Hepatocyte (in vitro differentiated cells): ENCODE results near the gene ZNF467. TPM values are rescaled to one million over a fixed set of nuclear protein-coding genes. Genes with fewer than 3 reads are reported as not detected.

ENCODE experiments used
- DNase-seq: peaks from one replicate; pipeline ENCODE4 v3.0.0-alpha.2; 2016; ENCODE audit warnings: low spot score
- H2AFZ ChIP-seq: fragments of 200-600 bp; sonication (generic); 2 replicates; pipeline ENCODE4 v1.6.0; 2016; ENCODE audit warnings: antibody characterized with exemption, mild to moderate bottlenecking
- H3K27ac ChIP-seq: fragments of 200-600 bp; sonication (generic); 2 replicates; pipeline ENCODE4 v1.5.1; 2016; ENCODE audit warnings: mild to moderate bottlenecking
- H3K27me3 ChIP-seq: fragments of 200-600 bp; sonication (generic); 2 replicates; pipeline ENCODE4 v1.6.1; 2016
- H3K36me3 ChIP-seq: fragments of 200-600 bp; sonication (generic); replicated peaks from 2 replicates; pipeline ENCODE4 v1.5.1; 2016; ENCODE audit warnings: low read depth; ENCODE audit not compliant: insufficient read depth
- H3K4me1 ChIP-seq: fragments of 200-600 bp; sonication (generic); 2 replicates; pipeline ENCODE4 v1.5.1; 2016; ENCODE audit warnings: mild to moderate bottlenecking, moderate library complexity; ENCODE audit not compliant: insufficient read depth
- H3K4me2 ChIP-seq: fragments of 200-600 bp; sonication (generic); 2 replicates; pipeline ENCODE4 v1.6.0; 2016
- H3K4me3 ChIP-seq: fragments of 200-600 bp; sonication (generic); 2 replicates; pipeline ENCODE4 v1.5.1; 2016; ENCODE audit warnings: mild to moderate bottlenecking
- H3K79me2 ChIP-seq: fragments of 200-600 bp; sonication (generic); 2 replicates; pipeline ENCODE4 v1.6.0; 2017; ENCODE audit warnings: mild to moderate bottlenecking
- H3K9me2 ChIP-seq: fragments of 200-600 bp; sonication (generic); replicated peaks from 2 replicates; pipeline ENCODE4 v1.6.0; 2017; ENCODE audit warnings: mild to moderate bottlenecking; ENCODE audit not compliant: insufficient read depth
- H3K9me3 ChIP-seq: fragments of 200-600 bp; sonication (generic); 2 replicates; pipeline ENCODE4 v1.5.1; 2016; ENCODE audit warnings: low read depth, mild to moderate bottlenecking
- H4K20me1 ChIP-seq: fragments of 200-600 bp; sonication (generic); 2 replicates; pipeline ENCODE4 v1.6.0; 2016; ENCODE audit warnings: mild to moderate bottlenecking; ENCODE audit not compliant: insufficient read depth, poor library complexity, severe bottlenecking
- EZH2 ChIP-seq: fragments of 200-600 bp; sonication (generic); IDR thresholded peaks from 2 replicates; pipeline ENCODE4 v1.6.1; 2016; ENCODE audit warnings: antibody characterized with exemption, mild to moderate bottlenecking, borderline replicate concordance
- EZH2phosphoT487 ChIP-seq: fragments of 200-600 bp; sonication (generic); IDR thresholded peaks from one replicate; pipeline ENCODE4 v1.6.1; 2018; ENCODE audit warnings: antibody characterized with exemption, mild to moderate bottlenecking, low read depth, moderate library complexity; ENCODE audit not compliant: unreplicated experiment, severe bottlenecking
- WGBS: methylation state at CpG from one replicate; pipeline ENCODE4 v1.1.6; 2016; ENCODE audit warnings: low lambda C conversion rate; ENCODE audit errors: missing lambda C conversion rate; 5-methylcytosine and 5-hydroxymethylcytosine counted together
- polyA plus RNA-seq: library from polyadenylated mRNA; unstranded; fragments of >200 nt; fragmentation: Nextera tagmentation; extraction: Ambion mirVana; gene quantifications from 2 replicates; pipeline ENCODE4 v1.2.1, GENCODE V29; 2016
- total RNA-seq: library from RNA; depleted of rRNA; stranded (reverse); fragments of >200 nt; gene quantifications from 2 replicates; pipeline ENCODE4 v1.2.3, GENCODE V29; 2014
- TF ChIP-seq, protein P1 (sequence below): fragments of 200-600 bp; sonication (generic); IDR thresholded peaks from 2 replicates; pipeline ENCODE4 v1.5.1; 2016; ENCODE audit warnings: antibody characterized with exemption, mild to moderate bottlenecking; ENCODE audit not compliant: poor library complexity

ZNF467 gene
- total and polyA plus RNA-seq, 2 experiments from 2014 or later: 7.8 to 15.6 TPM

DNA sequence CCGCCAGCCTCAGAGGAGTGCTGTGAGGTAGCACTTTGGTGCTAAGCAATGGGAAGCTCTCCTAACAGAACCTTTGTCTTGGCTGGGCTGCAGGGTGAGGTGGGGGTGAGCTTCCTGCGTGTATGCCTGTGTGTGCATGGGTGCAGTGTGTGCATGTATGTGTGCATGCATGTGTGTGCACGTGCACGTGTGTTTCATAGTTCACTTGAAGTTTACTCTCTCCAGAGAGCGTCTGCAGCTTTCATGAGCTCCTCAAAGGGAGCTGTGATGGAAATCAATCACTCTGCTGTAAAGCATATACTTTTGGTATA is 4.9 kb upstream of the ZNF467 start:
- WGBS: 82% methylated on average over 5 of the region's 5 CpGs

GRCh38 chr7:149777551-149778326 is 4.4 kb upstream of the ZNF467 start:
- Histone ChIP-seq H3K4me3 (no peak overlapping the region), H2AFZ (no peak overlapping the region), H3K36me3 (no peaks in the 10 kb centered on the region), H3K27me3 (peaks cover 3% of the 10 kb centered on the region), H4K20me1 (no peaks in the 10 kb centered on the region), H3K9me2 (no peaks in the 10 kb centered on the region), H3K27ac (no peak overlapping the region), H3K79me2 (no peaks in the 10 kb centered on the region), H3K4me1 (peaks cover 8% of the 10 kb centered on the region), H3K4me2 (no peak overlapping the region), H3K9me3 (no peaks in the 10 kb centered on the region)
- 88% methylated on average over 19 of the region's 19 CpGs for WGBS
- no peak for TF ChIP-seq EZH2
- TF ChIP-seq EZH2phosphoT487: no peak
- TF ChIP-seq, protein P1, sequence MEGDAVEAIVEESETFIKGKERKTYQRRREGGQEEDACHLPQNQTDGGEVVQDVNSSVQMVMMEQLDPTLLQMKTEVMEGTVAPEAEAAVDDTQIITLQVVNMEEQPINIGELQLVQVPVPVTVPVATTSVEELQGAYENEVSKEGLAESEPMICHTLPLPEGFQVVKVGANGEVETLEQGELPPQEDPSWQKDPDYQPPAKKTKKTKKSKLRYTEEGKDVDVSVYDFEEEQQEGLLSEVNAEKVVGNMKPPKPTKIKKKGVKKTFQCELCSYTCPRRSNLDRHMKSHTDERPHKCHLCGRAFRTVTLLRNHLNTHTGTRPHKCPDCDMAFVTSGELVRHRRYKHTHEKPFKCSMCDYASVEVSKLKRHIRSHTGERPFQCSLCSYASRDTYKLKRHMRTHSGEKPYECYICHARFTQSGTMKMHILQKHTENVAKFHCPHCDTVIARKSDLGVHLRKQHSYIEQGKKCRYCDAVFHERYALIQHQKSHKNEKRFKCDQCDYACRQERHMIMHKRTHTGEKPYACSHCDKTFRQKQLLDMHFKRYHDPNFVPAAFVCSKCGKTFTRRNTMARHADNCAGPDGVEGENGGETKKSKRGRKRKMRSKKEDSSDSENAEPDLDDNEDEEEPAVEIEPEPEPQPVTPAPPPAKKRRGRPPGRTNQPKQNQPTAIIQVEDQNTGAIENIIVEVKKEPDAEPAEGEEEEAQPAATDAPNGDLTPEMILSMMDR: no peak
- no peak for DNase-seq

More for the DNA sequence above, 4.9 kb upstream of the ZNF467 start:
- Histone ChIP-seq H3K4me1 (peaks cover 8% of the 10 kb centered on the region), H3K27me3 (peaks cover 3% of the 10 kb centered on the region), H3K4me3 (no peak overlapping the region), H3K9me2 (no peaks in the 10 kb centered on the region), H2AFZ (no peak overlapping the region), H3K9me3 (no peaks in the 10 kb centered on the region), H3K4me2 (no peak overlapping the region), H3K79me2 (no peaks in the 10 kb centered on the region), H4K20me1 (no peaks in the 10 kb centered on the region), H3K27ac (no peak overlapping the region), H3K36me3 (no peaks in the 10 kb centered on the region)
- TF ChIP-seq EZH2phosphoT487 (no peak), EZH2 (no peak)
- TF ChIP-seq, protein P1: no peak
- no peak for DNase-seq

GRCh38 chr7:149776848-149777407 is 3.5 kb upstream of the ZNF467 start:
- WGBS: 89% methylated on average over 13 of the region's 13 CpGs
- H3K4me3 ChIP-seq: no peak overlapping the region
- H3K9me2 ChIP-seq: no peaks in the 10 kb centered on the region
- no peaks in the 10 kb centered on the region for H3K36me3 ChIP-seq
- TF ChIP-seq, protein P1: no peak
- no peak for TF ChIP-seq EZH2
- TF ChIP-seq EZH2phosphoT487: no peak
- no peaks in the 10 kb centered on the region for H3K79me2 ChIP-seq
- peaks cover 3% of the 10 kb centered on the region for H3K27me3 ChIP-seq
- no peaks in the 10 kb centered on the region for H4K20me1 ChIP-seq
- no peak for DNase-seq
- H3K27ac ChIP-seq: no peak overlapping the region
- no peak overlapping the region for H2AFZ ChIP-seq
- peaks cover 8% of the 10 kb centered on the region for H3K4me1 ChIP-seq
- H3K9me3 ChIP-seq: no peaks in the 10 kb centered on the region
- H3K4me2 ChIP-seq: no peak overlapping the region
